ENCODE results near the gene COL23A1.

COL23A1 gene

GRCh38 chr5:178215280-178216002, 374.8 kb downstream of the COL23A1 start:
- no peak for DNase-seq

DNA sequence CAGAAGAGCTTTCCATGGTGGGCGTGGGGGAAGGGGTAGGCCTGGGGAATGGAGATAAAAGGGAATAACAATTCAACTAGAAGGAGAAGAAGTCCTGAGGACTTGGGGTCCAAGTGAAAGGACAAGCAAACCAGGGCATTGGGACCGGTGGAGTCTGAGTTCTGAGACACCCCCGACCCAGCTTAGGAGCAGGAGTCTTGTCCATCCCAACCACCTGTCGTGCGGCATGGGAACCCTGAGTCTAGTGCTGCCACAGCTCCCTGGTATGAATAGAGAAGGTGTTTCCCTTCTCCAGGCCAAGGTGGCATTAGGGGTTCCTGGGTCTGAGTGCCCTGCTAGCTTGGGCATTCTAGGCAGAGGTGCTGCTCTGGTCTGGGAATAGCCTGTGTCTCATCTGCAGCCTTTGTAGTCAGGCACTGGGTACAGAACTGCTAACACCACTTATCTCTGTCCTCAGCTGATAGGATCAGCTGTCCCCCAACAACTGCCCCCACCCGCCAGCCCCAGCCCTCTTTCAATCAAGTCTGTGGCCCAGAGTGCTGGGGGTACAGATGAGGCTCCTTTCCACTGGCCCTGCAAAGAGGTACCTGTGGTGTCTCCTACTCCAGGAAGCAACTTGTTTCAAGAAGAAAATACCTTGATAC, 375.9 kb downstream of the COL23A1 start:
- no peak for DNase-seq

DNA sequence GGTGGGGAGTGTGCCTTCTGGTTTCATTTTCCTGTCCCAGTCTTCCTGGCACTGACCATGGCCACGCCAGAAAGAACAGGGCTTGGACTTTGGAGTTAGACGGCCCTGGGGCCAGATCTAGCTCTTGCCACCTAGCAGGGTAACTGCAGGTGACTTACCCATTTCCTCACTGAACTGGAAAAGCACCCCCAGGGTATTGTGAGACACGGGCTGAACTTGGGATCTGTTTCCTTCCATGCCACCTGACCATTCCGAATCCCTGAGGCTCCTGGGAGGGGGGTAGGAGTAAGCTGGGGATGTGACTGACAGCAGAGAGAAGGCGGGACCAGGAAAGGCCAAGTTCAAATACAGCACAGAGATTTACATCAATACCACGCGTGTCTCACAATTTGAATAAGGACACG, 376.4 kb downstream of the COL23A1 start:
- DNase-seq, result no peak

DNA sequence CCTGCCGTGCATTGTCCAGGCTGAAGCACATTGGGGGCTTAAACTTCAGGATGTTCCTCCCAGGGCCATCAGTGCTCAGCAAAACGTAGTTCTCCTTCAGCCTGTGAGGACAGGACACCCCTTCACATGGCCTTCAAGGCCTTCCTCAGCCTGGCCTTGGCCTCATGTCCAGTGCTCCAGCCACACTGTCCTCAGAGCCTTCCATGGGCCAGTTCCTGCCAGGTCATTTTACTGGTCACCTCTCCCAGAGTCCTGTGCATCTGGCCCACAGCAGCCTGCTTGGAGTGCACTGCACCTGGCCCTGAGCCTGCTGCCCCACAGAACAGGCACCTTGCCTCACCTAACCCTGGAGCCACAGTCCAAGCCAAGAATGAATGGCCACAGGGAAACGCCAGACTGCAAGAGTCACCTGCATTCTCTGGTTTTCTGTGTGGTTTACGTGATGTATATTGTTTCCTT, 377.2 kb downstream of the COL23A1 start:
- DNase-seq, result no peak

DNA sequence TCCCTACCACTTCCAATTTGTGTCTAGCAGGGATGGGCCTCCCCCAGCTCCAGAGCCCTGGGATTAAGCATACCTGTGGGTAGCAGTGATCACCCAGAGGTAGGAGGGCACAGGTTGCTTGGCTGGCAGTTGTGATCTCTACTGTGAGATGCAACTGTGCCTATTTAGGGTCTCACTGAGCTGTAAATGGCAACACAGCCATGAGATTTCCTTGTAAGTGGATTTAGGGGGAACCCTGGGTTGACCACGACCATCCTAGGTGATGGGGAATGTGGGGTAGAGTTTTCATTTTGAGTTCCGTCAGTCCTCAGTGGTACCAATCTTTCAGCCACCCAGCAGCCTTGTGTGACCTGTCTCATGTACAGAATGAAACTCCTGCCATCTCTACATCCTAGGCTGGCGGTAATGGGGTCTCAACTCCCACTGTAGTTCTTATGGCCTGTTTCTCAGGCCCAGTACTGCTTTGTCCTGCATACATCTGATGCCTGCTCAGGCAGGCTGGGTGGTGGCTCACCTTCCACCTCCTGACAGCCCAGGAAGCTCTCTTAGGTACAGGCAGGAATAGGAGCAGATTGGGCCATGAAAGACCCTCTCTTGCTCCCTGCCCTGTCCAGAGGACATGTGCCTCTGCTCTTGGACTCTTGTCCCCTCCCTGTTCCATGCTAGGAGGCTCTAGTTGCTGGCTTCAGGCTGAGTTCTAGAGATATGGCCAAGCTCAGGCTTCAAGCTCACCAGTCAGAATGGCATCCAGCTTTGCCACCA, 377.8 kb downstream of the COL23A1 start:
- DNase-seq, result no peak

DNA sequence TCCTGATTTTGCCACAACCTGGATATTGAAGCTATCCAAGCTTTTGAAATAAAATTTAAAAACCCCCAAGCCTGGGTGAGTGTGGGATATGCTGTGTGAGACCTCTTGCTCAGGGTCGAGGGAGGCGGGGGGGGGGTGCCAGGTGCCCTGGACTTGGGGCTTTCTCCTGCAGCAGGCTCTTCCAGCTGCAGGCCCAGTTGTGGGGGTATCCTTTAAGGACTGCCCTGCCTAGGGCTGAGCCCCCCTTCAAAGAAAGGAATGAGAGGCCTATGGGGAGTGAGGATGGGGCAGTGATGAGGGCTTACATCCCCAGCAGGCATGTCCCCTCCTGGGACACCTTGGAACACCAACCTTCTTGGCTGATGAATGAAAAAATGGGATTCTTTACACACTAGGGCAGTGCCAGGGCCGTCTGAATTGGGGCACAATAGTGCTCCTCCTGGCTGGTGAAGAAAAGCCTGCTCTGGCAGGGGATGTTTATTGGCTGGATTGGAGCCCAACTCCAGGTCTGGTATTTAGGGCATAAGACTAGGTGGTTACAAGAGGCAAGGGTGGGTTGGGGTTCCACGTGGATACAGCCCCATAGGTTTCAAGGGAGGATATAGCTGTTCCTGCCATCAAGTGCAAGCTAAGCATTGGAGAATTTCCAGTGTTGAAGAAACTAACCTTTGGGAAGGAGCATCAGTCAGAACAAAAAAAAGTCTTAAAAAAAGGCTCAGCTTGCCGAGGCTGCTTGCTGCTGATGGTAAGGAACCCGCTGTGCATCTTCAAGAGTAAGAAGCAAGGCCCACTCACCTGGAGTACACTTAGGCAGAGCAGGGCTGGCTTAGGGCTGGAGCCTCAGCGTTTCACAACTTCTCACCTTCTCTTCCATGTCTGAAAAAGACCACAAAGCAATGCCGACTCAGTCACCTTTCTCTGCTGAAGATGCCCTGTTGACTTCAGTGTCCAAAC, 378.8 kb downstream of the COL23A1 start:
- DNase-seq, result no peak

DNA sequence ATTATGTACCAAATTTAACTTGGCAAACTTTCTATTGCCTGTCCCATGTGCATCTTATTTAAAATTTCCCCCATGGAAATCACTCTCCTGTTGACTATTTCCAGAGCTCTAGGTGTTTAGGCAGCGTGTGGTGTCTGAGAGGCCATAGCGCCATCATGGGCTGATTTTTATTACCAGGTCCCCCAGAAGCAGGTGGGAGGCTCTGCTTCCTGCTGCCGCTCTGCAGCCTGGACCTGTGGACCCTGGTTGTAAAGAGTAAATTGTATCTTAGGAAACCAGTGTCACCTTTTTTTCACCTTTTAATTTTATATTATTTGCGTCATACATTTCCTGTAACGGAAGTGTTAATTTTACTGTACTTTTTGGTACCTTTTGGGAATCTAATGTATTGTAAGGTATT, 379.5 kb downstream of the COL23A1 start:
- DNase-seq, result no peak

DNA sequence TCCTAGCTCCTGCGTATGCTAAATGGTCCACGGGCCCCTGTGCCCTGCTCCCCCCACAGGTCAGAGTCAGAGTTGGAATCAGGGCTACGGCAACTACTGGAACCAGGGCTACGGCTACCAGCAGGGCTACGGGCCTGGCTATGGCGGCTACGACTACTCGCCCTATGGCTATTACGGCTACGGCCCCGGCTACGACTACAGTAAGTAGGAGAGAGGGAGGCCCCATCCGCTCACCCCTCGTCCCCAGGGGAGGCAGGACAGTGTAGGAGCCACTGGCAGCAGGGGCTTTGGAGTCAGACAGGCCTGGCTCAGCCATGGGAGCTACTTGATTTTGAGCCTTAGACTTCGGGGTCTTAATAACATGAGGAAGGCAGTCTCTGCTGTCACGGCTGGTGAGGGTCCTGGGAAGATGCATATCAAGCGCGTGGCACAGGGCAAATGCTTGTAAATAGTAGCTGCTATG, 380.1 kb downstream of the COL23A1 start:
- no peak for DNase-seq

GRCh38 chr5:178209334-178210072, 380.7 kb downstream of the COL23A1 start:
- no peak for DNase-seq

DNA sequence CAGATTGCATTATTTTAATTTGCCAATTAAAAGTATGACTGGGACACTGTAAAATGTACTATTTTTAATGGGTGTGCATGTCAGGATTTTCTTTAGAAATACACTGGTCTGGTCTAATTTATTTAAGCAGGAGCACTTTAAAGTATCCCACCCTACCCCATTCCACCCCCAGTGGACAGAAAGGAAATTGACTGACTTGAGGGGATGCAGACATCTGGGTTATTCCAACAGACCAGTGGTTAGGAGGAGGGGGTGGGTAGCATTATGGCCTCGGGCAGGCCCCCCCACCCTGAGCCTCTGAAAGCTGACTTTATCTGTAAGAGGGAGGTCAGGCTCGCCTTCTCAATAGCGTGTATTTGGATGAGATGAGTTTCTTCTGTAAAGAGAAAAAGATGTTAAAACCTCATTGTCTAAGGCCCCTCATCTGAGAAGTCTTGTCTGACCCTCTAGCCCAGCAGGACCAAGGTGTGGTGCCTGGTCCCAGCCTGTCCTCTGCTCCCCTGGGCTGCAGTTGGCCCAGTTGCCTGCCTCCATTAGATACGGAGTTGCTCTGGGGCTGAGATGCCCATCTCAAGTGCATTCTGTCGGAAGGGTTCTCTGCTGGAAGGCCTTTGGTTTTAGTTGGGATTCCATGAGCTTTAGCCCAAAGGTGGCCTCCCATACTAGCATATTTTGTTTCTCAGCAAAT, 381.5 kb downstream of the COL23A1 start:
- no peak for DNase-seq

GRCh38 chr5:178207917-178208280, 382.3 kb downstream of the COL23A1 start:
- no peak for DNase-seq

- DNase-seq, result no peak
Measured at GRCh38 chr5:178207183-178207916, 382.8 kb downstream of the COL23A1 start.

DNA sequence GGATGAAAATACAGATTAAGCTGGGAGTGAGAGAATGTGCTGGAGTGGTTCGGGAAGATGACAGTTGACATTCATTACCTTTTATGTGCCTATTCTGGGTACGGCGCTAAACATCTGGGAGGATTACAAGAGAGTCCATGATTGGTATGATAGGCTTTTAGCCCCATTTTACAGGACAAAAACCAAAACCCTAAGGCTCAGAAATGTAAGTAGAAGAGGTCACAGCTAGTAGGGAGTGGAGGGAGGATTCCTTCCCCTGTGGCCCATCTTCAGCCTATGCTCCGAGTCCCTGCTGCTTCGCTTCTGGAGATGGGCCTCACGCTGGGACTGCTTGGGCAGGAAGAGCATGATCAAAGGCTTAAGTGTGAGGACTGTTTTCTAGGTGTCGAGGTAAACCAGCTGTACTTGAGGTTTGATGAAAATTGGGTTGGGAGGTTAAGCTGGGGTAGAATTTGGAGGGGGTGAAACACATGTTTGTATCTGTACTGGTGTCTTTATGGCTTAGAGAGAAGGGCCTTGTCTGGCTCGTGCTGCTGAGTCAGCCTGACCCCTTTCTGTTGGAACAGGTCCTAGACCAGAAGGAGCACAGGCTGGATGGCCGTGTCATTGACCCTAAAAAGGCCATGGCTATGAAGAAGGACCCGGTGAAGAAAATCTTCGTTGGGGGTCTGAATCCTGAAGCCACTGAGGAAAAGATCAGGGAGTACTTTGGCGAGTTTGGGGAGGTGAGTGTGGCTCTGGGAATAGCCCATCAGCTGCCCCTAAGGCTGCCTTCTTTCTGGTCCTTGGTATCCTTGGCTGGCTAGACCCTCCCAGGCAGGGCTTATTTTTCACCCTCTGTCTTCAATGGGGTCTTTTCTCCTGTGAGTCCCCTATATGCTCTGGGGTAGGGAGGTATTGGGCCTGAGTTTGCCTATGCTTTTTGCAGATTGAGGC, 383.8 kb downstream of the COL23A1 start:
- no peak for DNase-seq

GRCh38 chr5:178205749-178206047, 384.5 kb downstream of the COL23A1 start:
- no peak for DNase-seq

- DNase-seq, result peak; percentile 29
Measured at GRCh38 chr5:178204935-178205748, 385.1 kb downstream of the COL23A1 start.

DNA sequence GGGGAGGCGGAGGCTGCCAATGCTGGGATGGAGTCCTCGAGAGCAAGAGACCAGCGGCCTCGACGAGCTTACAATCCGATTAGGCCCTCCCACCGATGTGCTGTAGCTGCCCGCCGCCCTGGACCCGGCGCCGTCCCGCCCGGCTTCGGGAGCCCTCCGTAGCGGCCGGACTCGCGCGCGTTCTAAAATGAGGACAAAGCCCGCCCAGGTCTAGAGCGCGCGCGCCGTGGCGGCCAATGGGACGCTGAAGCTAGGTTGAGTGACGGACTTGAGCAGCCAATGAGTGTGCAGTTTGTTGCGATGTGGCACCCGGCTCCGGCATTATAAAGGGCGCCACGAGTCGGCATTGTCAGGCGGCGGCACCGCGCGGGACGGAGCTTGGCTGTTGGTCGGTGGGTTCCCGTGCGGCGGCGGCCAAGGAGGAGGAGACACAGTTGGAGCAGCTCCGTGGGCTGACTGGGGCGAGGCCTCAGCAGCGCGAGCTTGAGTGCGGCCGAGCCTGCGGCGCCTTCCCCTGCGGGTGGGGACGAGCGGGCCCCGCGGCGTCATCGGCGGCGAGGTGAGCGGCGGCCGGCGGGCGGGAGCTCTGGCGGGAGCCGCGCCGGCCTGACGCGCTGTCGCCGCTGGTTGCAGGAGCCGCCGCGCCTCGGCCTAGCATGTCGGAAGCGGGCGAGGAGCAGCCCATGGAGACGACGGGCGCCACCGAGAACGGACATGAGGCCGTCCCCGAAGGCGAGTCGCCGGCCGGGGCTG, 385.8 kb downstream of the COL23A1 start, which contains the start of gene HNRNPAB:
TSS of gene HNRNPAB (plus strand) at position 352 of the 753 bp plus-strand sequence. CDS start at position 657, 305 bp downstream.
- peak; percentile 89 for DNase-seq

DNA sequence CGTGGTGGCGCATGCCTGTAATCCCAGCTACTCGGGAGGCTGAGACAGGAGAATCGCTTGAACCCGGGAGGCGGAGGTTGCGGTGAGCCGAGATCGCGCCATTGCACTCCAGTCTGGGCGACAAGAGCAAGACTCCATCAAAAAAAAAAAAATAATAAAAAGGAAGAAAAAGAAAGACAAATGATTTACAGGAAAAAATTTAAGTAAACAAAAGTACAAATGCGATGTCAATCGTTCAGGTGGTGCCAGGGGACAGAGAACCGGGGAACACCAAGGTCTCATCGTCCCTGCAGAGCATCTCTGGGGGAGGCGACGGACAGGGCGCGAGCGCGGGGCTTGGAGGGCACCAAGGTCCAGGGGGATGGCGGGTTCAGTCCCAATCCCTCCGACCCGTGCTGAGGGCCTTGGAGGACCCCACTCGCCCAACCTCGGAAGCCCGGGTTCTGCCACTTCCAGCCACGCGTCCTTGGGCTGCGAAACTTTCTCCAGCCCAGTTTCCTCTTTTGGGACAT, 386.5 kb downstream of the COL23A1 start:
- no peak for DNase-seq

Data from KG1 (cell line).